ENCODE measurements around the gene CIAPIN1.

Gene CIAPIN1

DNA sequence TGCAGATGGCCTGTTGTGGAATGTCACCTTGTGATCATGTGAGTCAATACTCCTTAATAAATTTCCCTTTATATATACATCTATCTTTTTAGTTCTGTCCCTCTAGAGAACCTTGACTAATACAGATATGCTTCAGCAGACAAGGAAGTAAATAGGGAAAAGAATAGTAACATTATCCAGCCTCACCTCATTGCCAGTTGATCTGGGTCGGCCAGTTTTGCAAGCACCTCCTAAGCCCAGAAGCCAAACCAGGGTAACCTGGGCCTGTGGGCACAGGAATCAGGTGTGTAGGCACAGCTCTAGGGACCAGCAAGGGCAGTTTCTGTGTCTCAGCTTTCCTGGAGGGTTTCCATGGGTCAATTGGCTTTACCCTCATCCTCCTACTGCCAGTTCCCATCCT lies 54.5 kb downstream of the CIAPIN1 start:
- H3K9me2 ChIP-seq (replicated peaks; ENCODE audit: insufficient read depth, low read length): no peaks in the 10 kb centered on the region
- TF ChIP-seq, protein P1, sequence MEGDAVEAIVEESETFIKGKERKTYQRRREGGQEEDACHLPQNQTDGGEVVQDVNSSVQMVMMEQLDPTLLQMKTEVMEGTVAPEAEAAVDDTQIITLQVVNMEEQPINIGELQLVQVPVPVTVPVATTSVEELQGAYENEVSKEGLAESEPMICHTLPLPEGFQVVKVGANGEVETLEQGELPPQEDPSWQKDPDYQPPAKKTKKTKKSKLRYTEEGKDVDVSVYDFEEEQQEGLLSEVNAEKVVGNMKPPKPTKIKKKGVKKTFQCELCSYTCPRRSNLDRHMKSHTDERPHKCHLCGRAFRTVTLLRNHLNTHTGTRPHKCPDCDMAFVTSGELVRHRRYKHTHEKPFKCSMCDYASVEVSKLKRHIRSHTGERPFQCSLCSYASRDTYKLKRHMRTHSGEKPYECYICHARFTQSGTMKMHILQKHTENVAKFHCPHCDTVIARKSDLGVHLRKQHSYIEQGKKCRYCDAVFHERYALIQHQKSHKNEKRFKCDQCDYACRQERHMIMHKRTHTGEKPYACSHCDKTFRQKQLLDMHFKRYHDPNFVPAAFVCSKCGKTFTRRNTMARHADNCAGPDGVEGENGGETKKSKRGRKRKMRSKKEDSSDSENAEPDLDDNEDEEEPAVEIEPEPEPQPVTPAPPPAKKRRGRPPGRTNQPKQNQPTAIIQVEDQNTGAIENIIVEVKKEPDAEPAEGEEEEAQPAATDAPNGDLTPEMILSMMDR (IDR thresholded peaks at IDR 0.05; ENCODE audit: insufficient read depth, low read length, poor library complexity, severe bottlenecking): no peak
- H3K4me3 ChIP-seq (ENCODE audit: insufficient read depth, low read length, poor library complexity, severe bottlenecking): no peak overlapping the region
- H3K36me3 ChIP-seq (ENCODE audit: low read length): no peaks in the 10 kb centered on the region
- H3K27me3 ChIP-seq (ENCODE audit: low read length): no peaks in the 10 kb centered on the region
- no peak overlapping the region for H2AFZ ChIP-seq (ENCODE audit: low read depth, low read length, severe bottlenecking)
- no peak overlapping the region for H3K4me2 ChIP-seq (ENCODE audit: low read depth, low read length, poor library complexity, severe bottlenecking)
- H3K79me2 ChIP-seq (ENCODE audit: insufficient read depth, low read length): no peaks in the 10 kb centered on the region
- H3K27ac ChIP-seq (ENCODE audit: low read depth, low read length): no peak overlapping the region
- no peaks in the 10 kb centered on the region for H3F3A ChIP-seq (ENCODE audit: insufficient read depth)
- no peaks in the 10 kb centered on the region for H4K20me1 ChIP-seq (ENCODE audit: low read depth, low read length)
- no peak overlapping the region for H3K9ac ChIP-seq (ENCODE audit: low read length)
- no peaks in the 10 kb centered on the region for H3K9me3 ChIP-seq (ENCODE audit: insufficient read depth, low read length)

DNA sequence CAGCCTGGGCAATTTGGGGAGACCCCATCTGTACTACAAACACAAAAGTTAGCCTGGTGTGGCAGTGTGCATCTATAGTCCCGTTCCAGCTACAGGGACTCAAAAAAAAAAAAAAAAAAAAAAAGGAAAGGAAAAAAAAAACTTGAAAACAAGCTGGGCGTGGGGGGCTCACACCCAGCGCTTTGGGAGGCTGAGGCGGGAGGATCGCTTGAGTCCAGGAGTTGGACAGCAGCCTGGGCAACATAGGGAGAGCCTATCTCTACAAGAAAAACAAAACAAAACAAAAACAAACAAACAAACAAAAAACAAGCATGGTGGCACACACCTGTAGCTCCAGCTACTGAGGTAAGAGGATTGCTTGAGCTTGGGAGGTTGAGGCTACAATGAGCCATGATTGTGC lies 55.5 kb downstream of the CIAPIN1 start:
- no peak overlapping the region for H3K4me3 ChIP-seq (ENCODE audit: insufficient read depth, low read length, poor library complexity, severe bottlenecking)
- no peaks in the 10 kb centered on the region for H3K36me3 ChIP-seq (ENCODE audit: low read length)
- H3K4me2 ChIP-seq (ENCODE audit: low read depth, low read length, poor library complexity, severe bottlenecking): no peak overlapping the region
- H3K9me3 ChIP-seq (ENCODE audit: insufficient read depth, low read length): no peaks in the 10 kb centered on the region
- H3K9ac ChIP-seq (ENCODE audit: low read length): no peak overlapping the region
- H2AFZ ChIP-seq (ENCODE audit: low read depth, low read length, severe bottlenecking): no peak overlapping the region
- no peak overlapping the region for H3K27ac ChIP-seq (ENCODE audit: low read depth, low read length)
- no peaks in the 10 kb centered on the region for H3K9me2 ChIP-seq (replicated peaks; ENCODE audit: insufficient read depth, low read length)
- no peaks in the 10 kb centered on the region for H4K20me1 ChIP-seq (ENCODE audit: low read depth, low read length)
- no peaks in the 10 kb centered on the region for H3F3A ChIP-seq (ENCODE audit: insufficient read depth)
- no peaks in the 10 kb centered on the region for H3K27me3 ChIP-seq (ENCODE audit: low read length)
- H3K79me2 ChIP-seq (ENCODE audit: insufficient read depth, low read length): no peaks in the 10 kb centered on the region
- TF ChIP-seq EZH2phosphoT487 (conservative IDR thresholded peaks at IDR 0.05; ENCODE audit: low read length): no peak
- TF ChIP-seq, protein P1 (IDR thresholded peaks at IDR 0.05; ENCODE audit: insufficient read depth, low read length, poor library complexity, severe bottlenecking): no peak

DNA sequence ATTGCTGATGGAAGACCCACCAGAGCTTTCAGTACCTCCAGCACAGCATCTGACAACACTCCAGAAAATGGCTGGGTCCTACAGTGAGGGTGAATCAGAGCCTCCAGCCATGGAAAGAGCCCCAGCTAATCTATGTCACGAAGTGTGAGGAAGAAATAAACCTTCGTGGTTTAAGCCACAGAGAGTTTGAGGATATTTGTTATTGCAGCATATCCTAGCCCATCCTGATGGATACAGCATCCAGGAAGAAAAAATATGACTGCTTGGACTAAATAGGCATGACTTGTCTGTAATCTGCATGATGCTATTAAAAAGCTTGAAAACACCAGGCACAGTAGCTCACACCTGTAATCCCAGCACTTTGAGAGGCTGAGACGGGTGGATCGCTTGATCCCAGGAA lies 55.9 kb downstream of the CIAPIN1 start:
- no peak overlapping the region for H2AFZ ChIP-seq (ENCODE audit: low read depth, low read length, severe bottlenecking)
- H3K79me2 ChIP-seq (ENCODE audit: insufficient read depth, low read length): no peaks in the 10 kb centered on the region
- H3K4me2 ChIP-seq (ENCODE audit: low read depth, low read length, poor library complexity, severe bottlenecking): no peak overlapping the region
- H3K9me3 ChIP-seq (ENCODE audit: insufficient read depth, low read length): no peaks in the 10 kb centered on the region
- H3K27me3 ChIP-seq (ENCODE audit: low read length): no peaks in the 10 kb centered on the region
- H3K4me3 ChIP-seq (ENCODE audit: insufficient read depth, low read length, poor library complexity, severe bottlenecking): no peak overlapping the region
- H3K36me3 ChIP-seq (ENCODE audit: low read length): no peaks in the 10 kb centered on the region
- no peaks in the 10 kb centered on the region for H3F3A ChIP-seq (ENCODE audit: insufficient read depth)
- no peak overlapping the region for H3K27ac ChIP-seq (ENCODE audit: low read depth, low read length)
- no peaks in the 10 kb centered on the region for H3K9me2 ChIP-seq (replicated peaks; ENCODE audit: insufficient read depth, low read length)
- no peak for TF ChIP-seq EZH2phosphoT487 (conservative IDR thresholded peaks at IDR 0.05; ENCODE audit: low read length)
- TF ChIP-seq, protein P1 (IDR thresholded peaks at IDR 0.05; ENCODE audit: insufficient read depth, low read length, poor library complexity, severe bottlenecking): no peak
- no peak overlapping the region for H3K9ac ChIP-seq (ENCODE audit: low read length)
- H4K20me1 ChIP-seq (ENCODE audit: low read depth, low read length): no peaks in the 10 kb centered on the region
